HS-27A (cell line): ENCODE data around the gene TECR.
"Not testable (repeated sequence)": the region's sequence is repeated elsewhere in the genome, so short reads cannot be mapped to it uniquely, and the experiment has no call there.

Experiments used
- DNase-seq: peaks from one replicate; pipeline ENCODE4 v3.0.0-alpha.2; 2012; ENCODE audit warnings: low read depth, missing footprints

Gene TECR

DNA sequence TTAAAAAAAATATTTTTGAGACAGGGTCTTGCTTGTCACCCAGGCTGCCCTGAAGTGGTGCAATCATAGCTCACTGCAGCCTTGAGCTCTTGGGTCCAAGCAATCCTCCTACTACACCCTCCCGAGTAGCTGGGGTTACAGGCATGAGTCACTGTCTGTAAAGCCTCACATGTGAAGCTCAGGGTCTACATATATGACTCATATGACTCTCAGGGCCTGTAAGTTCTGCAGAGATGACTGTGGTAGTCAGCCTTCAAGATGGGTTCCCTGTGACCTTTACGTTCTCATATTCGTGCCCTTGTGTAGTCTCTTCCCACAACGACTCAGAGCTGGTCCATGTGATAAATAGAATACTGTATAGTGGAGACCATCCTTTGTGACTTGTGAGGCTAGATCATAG, 60.0 kb downstream of the TECR start:
- DNase-seq, result not testable (repeated sequence)

- DNase-seq, result no peak
Observed at GRCh38 chr19:14595558-14595957, 66.2 kb downstream of the TECR start.

- no peak for DNase-seq
Observed at GRCh38 chr19:14599548-14600147, 70.3 kb downstream of the TECR start.

DNA sequence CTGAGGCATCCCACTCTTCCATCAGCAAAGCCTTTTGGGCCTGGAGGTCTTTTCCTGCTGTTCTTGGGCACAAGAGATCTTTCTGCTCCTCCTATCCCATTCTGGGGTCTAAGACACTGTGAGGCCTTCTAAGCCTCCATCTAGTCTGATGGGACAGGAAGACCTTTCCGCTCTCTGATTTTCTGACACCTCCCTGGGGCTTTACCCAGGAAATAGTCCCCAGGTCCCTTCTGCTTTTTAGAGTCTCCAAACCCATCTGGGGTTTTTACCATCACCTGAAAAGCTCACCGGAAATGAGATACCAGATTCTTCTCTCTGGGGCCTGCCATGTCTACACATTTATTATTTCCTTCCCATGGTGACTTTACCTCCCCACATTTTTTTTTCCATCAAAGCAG, 74.6 kb downstream of the TECR start:
- DNase-seq, result no peak

DNA sequence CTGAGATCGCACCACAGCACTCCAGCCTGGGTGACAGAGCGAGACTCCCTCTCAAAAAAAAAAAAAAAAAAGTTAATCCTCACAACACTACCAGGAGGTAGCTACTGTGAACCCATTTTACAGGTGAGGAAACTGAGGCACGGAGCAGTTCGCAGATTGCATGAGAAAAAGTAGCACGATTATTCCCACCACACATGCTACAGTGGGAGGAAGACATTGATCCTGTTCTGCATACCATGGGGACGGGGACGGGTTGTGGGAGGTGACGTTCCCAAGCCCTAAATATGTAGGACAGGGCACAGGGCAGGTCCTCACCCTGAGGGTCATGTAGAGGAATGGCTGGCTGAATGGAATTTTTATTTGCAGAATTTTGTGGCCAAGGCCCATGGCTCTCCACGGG, 77.2 kb downstream of the TECR start:
- no peak for DNase-seq

GRCh38 chr19:14611051-14611450, 81.7 kb downstream of the TECR start:
- DNase-seq, result no peak

GRCh38 chr19:14612242-14612641, 82.8 kb downstream of the TECR start:
- not testable (repeated sequence) for DNase-seq

- DNase-seq, result no peak
Observed at GRCh38 chr19:14612657-14613056, 83.3 kb downstream of the TECR start.

- DNase-seq, result not testable (repeated sequence)
Observed at GRCh38 chr19:14613399-14614098, 84.2 kb downstream of the TECR start.

- DNase-seq, result no peak
Observed at GRCh38 chr19:14614099-14614412, 84.7 kb downstream of the TECR start.
